ENCODE measurements around the gene ZFP36L1.

ZFP36L1 gene

GRCh38 chr14:68770553-68771286 lies 22.1 kb downstream of the ZFP36L1 start:
- no peak for ATAC-seq (ENCODE audit: low read depth)
- no peak overlapping the region for H3K4me3 ChIP-seq (ENCODE audit: severe bottlenecking)

GRCh38 chr14:68770051-68770450 lies 22.8 kb downstream of the ZFP36L1 start:
- Histone ChIP-seq H3K4me1 (ENCODE audit: insufficient read depth, poor library complexity, severe bottlenecking) (peaks cover 8% of the 10 kb centered on the region), H3K27me3 (ENCODE audit: insufficient read depth, poor library complexity, severe bottlenecking) (no peaks in the 10 kb centered on the region), H3K27ac (ENCODE audit: poor library complexity, severe bottlenecking) (no peak overlapping the region), H3K4me3 (ENCODE audit: severe bottlenecking) (no peak overlapping the region), H3K9me3 (ENCODE audit: severe bottlenecking) (no peaks in the 10 kb centered on the region), H3K36me3 (ENCODE audit: low read depth) (no peaks in the 10 kb centered on the region)
- no peak for DNase-seq (ENCODE audit: low spot score)
- no peak for TF ChIP-seq CTCF (IDR thresholded peaks at IDR 0.05; ENCODE audit: poor library complexity, severe bottlenecking)
- no peak for ATAC-seq (ENCODE audit: low read depth)

More at GRCh38 chr14:68770553-68771286, 22.1 kb downstream of the ZFP36L1 start:
- Histone ChIP-seq H3K27me3 (ENCODE audit: insufficient read depth, poor library complexity, severe bottlenecking) (no peaks in the 10 kb centered on the region), H3K9me3 (ENCODE audit: severe bottlenecking) (no peaks in the 10 kb centered on the region), H3K4me1 (ENCODE audit: insufficient read depth, poor library complexity, severe bottlenecking) (peaks cover 8% of the 10 kb centered on the region), H3K36me3 (ENCODE audit: low read depth) (no peaks in the 10 kb centered on the region), H3K27ac (ENCODE audit: poor library complexity, severe bottlenecking) (no peak overlapping the region)
- no peak for DNase-seq (ENCODE audit: low spot score)
- no peak for TF ChIP-seq CTCF (IDR thresholded peaks at IDR 0.05; ENCODE audit: poor library complexity, severe bottlenecking)

- no peak for ATAC-seq (ENCODE audit: low read depth)
- no peak for DNase-seq (ENCODE audit: low spot score)
- H3K27ac ChIP-seq (ENCODE audit: poor library complexity, severe bottlenecking), result no peak overlapping the region
- no peaks in the 10 kb centered on the region for H3K36me3 ChIP-seq (ENCODE audit: low read depth)
- no peaks in the 10 kb centered on the region for H3K4me1 ChIP-seq (ENCODE audit: insufficient read depth, poor library complexity, severe bottlenecking)
- no peak overlapping the region for H3K4me3 ChIP-seq (ENCODE audit: severe bottlenecking)
- no peaks in the 10 kb centered on the region for H3K9me3 ChIP-seq (ENCODE audit: severe bottlenecking)
- H3K27me3 ChIP-seq (ENCODE audit: insufficient read depth, poor library complexity, severe bottlenecking), result no peaks in the 10 kb centered on the region
- TF ChIP-seq CTCF (IDR thresholded peaks at IDR 0.05; ENCODE audit: poor library complexity, severe bottlenecking), result no peak
These were observed 24.6 kb downstream of the ZFP36L1 start for GRCh38 chr14:68768316-68768715.

GRCh38 chr14:68767248-68767645 lies 25.6 kb downstream of the ZFP36L1 start:
- no peak for TF ChIP-seq CTCF (IDR thresholded peaks at IDR 0.05; ENCODE audit: poor library complexity, severe bottlenecking)
- H3K4me1 ChIP-seq (ENCODE audit: insufficient read depth, poor library complexity, severe bottlenecking), result no peaks in the 10 kb centered on the region
- no peak overlapping the region for H3K27ac ChIP-seq (ENCODE audit: poor library complexity, severe bottlenecking)

More at GRCh38 chr14:68767248-68767645, 25.6 kb downstream of the ZFP36L1 start:
- Histone ChIP-seq H3K4me3 (ENCODE audit: severe bottlenecking) (no peak overlapping the region), H3K9me3 (ENCODE audit: severe bottlenecking) (no peaks in the 10 kb centered on the region), H3K27me3 (ENCODE audit: insufficient read depth, poor library complexity, severe bottlenecking) (no peaks in the 10 kb centered on the region), H3K36me3 (ENCODE audit: low read depth) (no peaks in the 10 kb centered on the region)
- DNase-seq (ENCODE audit: low spot score) (no peak), ATAC-seq (ENCODE audit: low read depth) (no peak)

Measured in RWPE2 (cell line).